ENCODE data around the gene RAB35. TPM values are rescaled to one million over a fixed set of nuclear protein-coding genes. Genes with fewer than 3 reads are reported as not detected.

Gene RAB35
- total RNA-seq, 1 experiment from 2014 or later: 57.9 TPM

- H3K9me3 ChIP-seq (ENCODE audit: low read depth, low read length, poor library complexity, severe bottlenecking): no peaks in the 10 kb centered on the region
- no peaks in the 10 kb centered on the region for H3K27me3 ChIP-seq (replicated peaks; ENCODE audit: insufficient read depth, low read depth, low read length, poor library complexity)
- ChIA-PET POLR2A (ENCODE audit: low non-redundant PET) (no interaction called here), CTCF (no interaction called here)
- BruUV-seq (replicated peaks): no TSS peak
- no peak overlapping the region for H3K4me3 ChIP-seq (ENCODE audit: low read depth, low read length, poor library complexity, severe bottlenecking)
- no peak for DNase-seq (ENCODE audit: low spot score)
- peaks cover 19% of the 10 kb centered on the region for H3K36me3 ChIP-seq (ENCODE audit: insufficient read depth, low read length, poor library complexity, severe bottlenecking)
- H3K4me1 ChIP-seq (ENCODE audit: insufficient read depth, low read length, poor library complexity, severe bottlenecking): no peaks in the 10 kb centered on the region
- H3K27ac ChIP-seq (ENCODE audit: low read depth, low read length, poor library complexity, severe bottlenecking): no peak overlapping the region
- TF ChIP-seq, protein P1, sequence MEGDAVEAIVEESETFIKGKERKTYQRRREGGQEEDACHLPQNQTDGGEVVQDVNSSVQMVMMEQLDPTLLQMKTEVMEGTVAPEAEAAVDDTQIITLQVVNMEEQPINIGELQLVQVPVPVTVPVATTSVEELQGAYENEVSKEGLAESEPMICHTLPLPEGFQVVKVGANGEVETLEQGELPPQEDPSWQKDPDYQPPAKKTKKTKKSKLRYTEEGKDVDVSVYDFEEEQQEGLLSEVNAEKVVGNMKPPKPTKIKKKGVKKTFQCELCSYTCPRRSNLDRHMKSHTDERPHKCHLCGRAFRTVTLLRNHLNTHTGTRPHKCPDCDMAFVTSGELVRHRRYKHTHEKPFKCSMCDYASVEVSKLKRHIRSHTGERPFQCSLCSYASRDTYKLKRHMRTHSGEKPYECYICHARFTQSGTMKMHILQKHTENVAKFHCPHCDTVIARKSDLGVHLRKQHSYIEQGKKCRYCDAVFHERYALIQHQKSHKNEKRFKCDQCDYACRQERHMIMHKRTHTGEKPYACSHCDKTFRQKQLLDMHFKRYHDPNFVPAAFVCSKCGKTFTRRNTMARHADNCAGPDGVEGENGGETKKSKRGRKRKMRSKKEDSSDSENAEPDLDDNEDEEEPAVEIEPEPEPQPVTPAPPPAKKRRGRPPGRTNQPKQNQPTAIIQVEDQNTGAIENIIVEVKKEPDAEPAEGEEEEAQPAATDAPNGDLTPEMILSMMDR (conservative IDR thresholded peaks at IDR 0.05; ENCODE audit: low read depth, low read length): no peak
- TF ChIP-seq EZH2 (IDR thresholded peaks at IDR 0.05; ENCODE audit: borderline replicate concordance, low read depth, low read length, poor library complexity, severe bottlenecking): no peak
- intact Hi-C loops (cut with micrococcal nuclease; ENCODE audit: unreplicated experiment): no loop called here
These were observed 13.2 kb downstream of the RAB35 start for GRCh38 chr12:120103371-120103770.

DNA sequence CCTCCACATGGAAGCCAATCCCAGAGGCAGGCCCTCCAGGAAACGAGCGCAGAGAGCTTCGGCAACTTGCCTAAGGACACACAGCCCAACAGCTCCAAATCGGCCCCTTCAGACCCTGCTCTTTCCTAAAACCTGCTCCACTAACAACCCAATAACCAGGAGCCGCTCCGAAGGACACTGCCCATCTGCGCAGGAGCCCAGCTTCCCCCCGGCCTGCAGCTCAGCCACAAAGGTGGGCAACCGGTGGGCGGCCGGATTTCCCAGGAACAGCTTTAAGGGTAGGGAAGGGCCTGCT lies 13.6 kb downstream of the RAB35 start:
- no peak for DNase-seq (ENCODE audit: low spot score)
- no peaks in the 10 kb centered on the region for H3K4me1 ChIP-seq (ENCODE audit: insufficient read depth, low read length, poor library complexity, severe bottlenecking)
- no peak overlapping the region for H3K27ac ChIP-seq (ENCODE audit: low read depth, low read length, poor library complexity, severe bottlenecking)
- CTCF ChIA-PET: no interaction called here
- H3K36me3 ChIP-seq (ENCODE audit: insufficient read depth, low read length, poor library complexity, severe bottlenecking): peaks cover 22% of the 10 kb centered on the region
- no peaks in the 10 kb centered on the region for H3K9me3 ChIP-seq (ENCODE audit: low read depth, low read length, poor library complexity, severe bottlenecking)
- POLR2A ChIA-PET (ENCODE audit: low non-redundant PET): no interaction called here
- TF ChIP-seq EZH2 (IDR thresholded peaks at IDR 0.05; ENCODE audit: borderline replicate concordance, low read depth, low read length, poor library complexity, severe bottlenecking): no peak
- TF ChIP-seq, protein P1 (conservative IDR thresholded peaks at IDR 0.05; ENCODE audit: low read depth, low read length): no peak
- no TSS peak for BruUV-seq (replicated peaks)
- intact Hi-C loops (cut with micrococcal nuclease; ENCODE audit: unreplicated experiment): no loop called here
- no peaks in the 10 kb centered on the region for H3K27me3 ChIP-seq (replicated peaks; ENCODE audit: insufficient read depth, low read depth, low read length, poor library complexity)
- no peak overlapping the region for H3K4me3 ChIP-seq (ENCODE audit: low read depth, low read length, poor library complexity, severe bottlenecking)

- CTCF ChIA-PET: no interaction called here
- intact Hi-C loops (cut with micrococcal nuclease; ENCODE audit: unreplicated experiment): no loop called here
- Histone ChIP-seq H3K27me3 (replicated peaks; ENCODE audit: insufficient read depth, low read depth, low read length, poor library complexity) (no peaks in the 10 kb centered on the region), H3K4me1 (ENCODE audit: insufficient read depth, low read length, poor library complexity, severe bottlenecking) (no peaks in the 10 kb centered on the region), H3K27ac (ENCODE audit: low read depth, low read length, poor library complexity, severe bottlenecking) (no peak overlapping the region), H3K36me3 (ENCODE audit: insufficient read depth, low read length, poor library complexity, severe bottlenecking) (peaks cover 22% of the 10 kb centered on the region), H3K4me3 (ENCODE audit: low read depth, low read length, poor library complexity, severe bottlenecking) (no peak overlapping the region), H3K9me3 (ENCODE audit: low read depth, low read length, poor library complexity, severe bottlenecking) (no peaks in the 10 kb centered on the region)
- DNase-seq (ENCODE audit: low spot score): no peak
- TF ChIP-seq, protein P1 (conservative IDR thresholded peaks at IDR 0.05; ENCODE audit: low read depth, low read length): no peak
- no peak for TF ChIP-seq EZH2 (IDR thresholded peaks at IDR 0.05; ENCODE audit: borderline replicate concordance, low read depth, low read length, poor library complexity, severe bottlenecking)
- no TSS peak for BruUV-seq (replicated peaks)
- POLR2A ChIA-PET (ENCODE audit: low non-redundant PET): no interaction called here
These were observed 14.1 kb downstream of the RAB35 start for GRCh38 chr12:120102189-120103043.

Measured in A673 (cell line).